GM18870 (cell line): ENCODE data around the gene ZNF558.
"Not testable (repeated sequence)": the region's sequence is repeated elsewhere in the genome, so short reads cannot be mapped to it uniquely, and the experiment has no call there.

ENCODE experiments used
- ATAC-seq: cut with Tn5 transposase; IDR thresholded peaks from one replicate; pipeline ENCODE4 v1.9.1; 2021; ENCODE audit warnings: moderate library complexity; ENCODE audit not compliant: unreplicated experiment

The ZNF558 gene

GRCh38 chr19:8811315-8812172, 20.6 kb downstream of the ZNF558 start:
- no peak for ATAC-seq

- no peak for ATAC-seq
Observed at GRCh38 chr19:8806661-8807060, 25.4 kb downstream of the ZNF558 start.

- ATAC-seq: no peak
Observed at GRCh38 chr19:8794823-8795222, 37.3 kb downstream of the ZNF558 start.

GRCh38 chr19:8773587-8773986, 58.5 kb downstream of the ZNF558 start:
- ATAC-seq: not testable (repeated sequence)

- not testable (repeated sequence) for ATAC-seq
Observed at GRCh38 chr19:8769265-8769664, 62.8 kb downstream of the ZNF558 start.

GRCh38 chr19:8767257-8767656, 64.8 kb downstream of the ZNF558 start:
- not testable (repeated sequence) for ATAC-seq
